ENCODE data around the gene PLXNB2. TPM values are rescaled to one million over a fixed set of nuclear protein-coding genes. Genes with fewer than 3 reads are reported as not detected.

PLXNB2 gene
- total and polyA plus RNA-seq, 2 experiments from 2014 or later: 83.2 to 195 TPM

GRCh38 chr22:50227579-50228215, 79.7 kb downstream of the PLXNB2 start:
- Histone ChIP-seq H3K36me3 (peaks cover 6% of the 10 kb centered on the region), H3K27ac (no peak overlapping the region), H3K27me3 (no peaks in the 10 kb centered on the region), H3K9me3 (ENCODE audit: low read depth) (no peaks in the 10 kb centered on the region), H3K4me3 (no peak overlapping the region), H3K4me1 (ENCODE audit: low read depth) (no peaks in the 10 kb centered on the region)
- DNase-seq (ENCODE audit: low read depth in 1 of 2, low spot score in 1 of 2): no peak
- TF ChIP-seq, protein P1, sequence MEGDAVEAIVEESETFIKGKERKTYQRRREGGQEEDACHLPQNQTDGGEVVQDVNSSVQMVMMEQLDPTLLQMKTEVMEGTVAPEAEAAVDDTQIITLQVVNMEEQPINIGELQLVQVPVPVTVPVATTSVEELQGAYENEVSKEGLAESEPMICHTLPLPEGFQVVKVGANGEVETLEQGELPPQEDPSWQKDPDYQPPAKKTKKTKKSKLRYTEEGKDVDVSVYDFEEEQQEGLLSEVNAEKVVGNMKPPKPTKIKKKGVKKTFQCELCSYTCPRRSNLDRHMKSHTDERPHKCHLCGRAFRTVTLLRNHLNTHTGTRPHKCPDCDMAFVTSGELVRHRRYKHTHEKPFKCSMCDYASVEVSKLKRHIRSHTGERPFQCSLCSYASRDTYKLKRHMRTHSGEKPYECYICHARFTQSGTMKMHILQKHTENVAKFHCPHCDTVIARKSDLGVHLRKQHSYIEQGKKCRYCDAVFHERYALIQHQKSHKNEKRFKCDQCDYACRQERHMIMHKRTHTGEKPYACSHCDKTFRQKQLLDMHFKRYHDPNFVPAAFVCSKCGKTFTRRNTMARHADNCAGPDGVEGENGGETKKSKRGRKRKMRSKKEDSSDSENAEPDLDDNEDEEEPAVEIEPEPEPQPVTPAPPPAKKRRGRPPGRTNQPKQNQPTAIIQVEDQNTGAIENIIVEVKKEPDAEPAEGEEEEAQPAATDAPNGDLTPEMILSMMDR (IDR thresholded peaks at IDR 0.05; ENCODE audit: low read depth, low read length): no peak

DNA sequence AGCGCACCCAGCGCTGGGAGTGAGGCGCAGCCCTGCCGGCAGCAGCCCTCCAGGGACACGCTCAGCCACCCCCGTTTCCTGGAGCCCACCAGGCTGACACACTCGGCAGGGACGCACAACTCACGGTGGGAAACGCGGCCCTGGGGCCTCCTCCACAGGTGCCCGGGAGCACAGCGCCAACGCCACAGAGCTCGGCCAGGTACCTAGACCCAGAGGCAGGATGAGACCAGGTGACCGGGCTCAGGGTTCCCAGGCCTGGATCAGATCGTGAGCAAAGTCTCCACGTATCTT, 80.6 kb downstream of the PLXNB2 start:
- TF ChIP-seq, protein P1 (IDR thresholded peaks at IDR 0.05; ENCODE audit: low read depth, low read length): no peak
- H3K4me1 ChIP-seq (ENCODE audit: low read depth): no peaks in the 10 kb centered on the region
- DNase-seq (ENCODE audit: low read depth in 1 of 2, low spot score in 1 of 2): no peak
- no peak overlapping the region for H3K4me3 ChIP-seq
- H3K27ac ChIP-seq: no peak overlapping the region
- no peaks in the 10 kb centered on the region for H3K27me3 ChIP-seq
- H3K9me3 ChIP-seq (ENCODE audit: low read depth): no peaks in the 10 kb centered on the region
- H3K36me3 ChIP-seq: peaks cover 6% of the 10 kb centered on the region

GRCh38 chr22:50226063-50226874, 81.2 kb downstream of the PLXNB2 start:
- no peak for DNase-seq (ENCODE audit: low read depth in 1 of 2, low spot score in 1 of 2)
- Histone ChIP-seq H3K36me3 (peaks cover 11% of the 10 kb centered on the region), H3K27me3 (no peaks in the 10 kb centered on the region), H3K27ac (no peak overlapping the region), H3K9me3 (ENCODE audit: low read depth) (no peaks in the 10 kb centered on the region), H3K4me1 (ENCODE audit: low read depth) (no peaks in the 10 kb centered on the region), H3K4me3 (no peak overlapping the region)
- TF ChIP-seq, protein P1 (IDR thresholded peaks at IDR 0.05; ENCODE audit: low read depth, low read length): no peak

DNA sequence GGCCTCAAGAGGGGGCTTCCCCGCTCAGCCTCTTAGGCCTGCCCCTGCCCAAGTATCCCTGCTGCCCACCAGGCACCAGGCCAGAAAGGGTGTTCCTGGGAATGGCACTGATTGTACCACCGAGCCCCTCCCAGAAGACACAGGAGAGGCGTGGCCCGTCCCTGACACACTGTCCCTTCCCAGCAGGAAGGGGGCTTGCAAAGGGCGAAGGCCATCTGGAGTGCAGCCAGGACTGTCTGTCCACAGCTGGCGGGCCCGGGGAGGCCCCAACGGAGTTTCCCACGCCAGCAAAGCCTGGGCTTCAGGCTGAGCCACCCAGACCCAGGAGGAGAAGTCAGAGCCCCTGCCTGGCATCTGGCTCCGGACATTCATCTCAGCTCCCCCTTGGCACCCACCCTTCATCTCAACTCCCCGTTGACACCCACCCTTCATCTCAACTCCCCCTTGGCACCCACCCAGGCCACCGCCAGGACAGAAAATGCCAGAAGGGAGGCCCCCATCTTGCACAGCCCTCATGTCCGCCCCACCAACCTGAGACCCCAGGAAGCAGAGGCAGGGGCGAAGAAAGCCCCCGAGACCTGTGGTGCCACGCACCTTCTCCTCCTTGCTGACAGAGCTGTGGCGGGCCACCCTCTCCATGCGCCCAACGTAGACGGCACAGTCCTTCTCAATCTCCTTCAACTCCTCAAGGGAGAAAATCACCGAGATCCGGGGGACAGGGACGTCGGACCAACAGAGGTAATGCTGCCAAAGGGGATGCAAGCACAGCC, 82.1 kb downstream of the PLXNB2 start:
- DNase-seq (ENCODE audit: low read depth in 1 of 2, low spot score in 1 of 2): no peak
- Histone ChIP-seq H3K27ac (no peak overlapping the region), H3K9me3 (ENCODE audit: low read depth) (no peaks in the 10 kb centered on the region), H3K4me1 (ENCODE audit: low read depth) (no peaks in the 10 kb centered on the region), H3K4me3 (no peak overlapping the region), H3K27me3 (no peaks in the 10 kb centered on the region), H3K36me3 (peaks cover 13% of the 10 kb centered on the region)
- TF ChIP-seq, protein P1 (IDR thresholded peaks at IDR 0.05; ENCODE audit: low read depth, low read length): no peak

Other genes with a start within 250 kb of the PLXNB2 start
- gene TTLL8, start 249.3 kb downstream of the PLXNB2 start, total RNA-seq: not detected in 2 replicates
- gene TTLL8, start 249.3 kb downstream of the PLXNB2 start, polyA plus RNA-seq: not detected in 2 replicates
- 0.11 and 0.27 TPM in 2 replicates for gene MLC1, start 222.2 kb downstream of the PLXNB2 start, total RNA-seq
- 0.32 TPM in 1 of 2 replicates, not detected in the other for gene MLC1, start 222.2 kb downstream of the PLXNB2 start, polyA plus RNA-seq
- gene MOV10L1, start 217.6 kb downstream of the PLXNB2 start, total RNA-seq: 0.18 TPM in 1 of 2 replicates, not detected in the other
- gene MOV10L1, start 217.6 kb downstream of the PLXNB2 start, polyA plus RNA-seq: 1.1 TPM in 1 of 2 replicates, not detected in the other
- gene PANX2, start 136.9 kb downstream of the PLXNB2 start, total RNA-seq: 22.1 and 30.9 TPM in 2 replicates
- gene PANX2, start 136.9 kb downstream of the PLXNB2 start, polyA plus RNA-seq: 6.9 and 9.5 TPM in 2 replicates
- 38.3 and 50.7 TPM in 2 replicates for gene TRABD, start 121.7 kb downstream of the PLXNB2 start, total RNA-seq
- 59.6 and 72.3 TPM in 2 replicates for gene TRABD, start 121.7 kb downstream of the PLXNB2 start, polyA plus RNA-seq
- gene SELENOO, start 106.6 kb downstream of the PLXNB2 start, total RNA-seq: 39.4 and 54.5 TPM in 2 replicates
- gene SELENOO, start 106.6 kb downstream of the PLXNB2 start, polyA plus RNA-seq: 29.8 and 30.2 TPM in 2 replicates
- gene TUBGCP6, start 62.6 kb downstream of the PLXNB2 start, total RNA-seq: 32.9 and 46.1 TPM in 2 replicates
- gene TUBGCP6, start 62.6 kb downstream of the PLXNB2 start, polyA plus RNA-seq: 32.6 and 48.3 TPM in 2 replicates
- gene HDAC10, start 56.4 kb downstream of the PLXNB2 start, total RNA-seq: 28.4 and 57.3 TPM in 2 replicates
- 19.8 and 20.8 TPM in 2 replicates for gene HDAC10, start 56.4 kb downstream of the PLXNB2 start, polyA plus RNA-seq
- gene MAPK12, start 46.0 kb downstream of the PLXNB2 start, total RNA-seq: 45.5 and 52.1 TPM in 2 replicates
- gene MAPK12, start 46.0 kb downstream of the PLXNB2 start, polyA plus RNA-seq: 61.5 and 67.1 TPM in 2 replicates
- gene MAPK11, start 37.3 kb downstream of the PLXNB2 start, total RNA-seq: 0.49 and 0.63 TPM in 2 replicates
- 0.12 TPM in 1 of 2 replicates, not detected in the other for gene MAPK11, start 37.3 kb downstream of the PLXNB2 start, polyA plus RNA-seq
- gene DENND6B, start 19.4 kb upstream of the PLXNB2 start, total RNA-seq: 7.0 and 7.9 TPM in 2 replicates
- 10.6 and 13.3 TPM in 2 replicates for gene DENND6B, start 19.4 kb upstream of the PLXNB2 start, polyA plus RNA-seq
- gene PPP6R2, start 35.7 kb upstream of the PLXNB2 start, total RNA-seq: 78.6 and 88.4 TPM in 2 replicates
- 39.8 and 41.4 TPM in 2 replicates for gene PPP6R2, start 35.7 kb upstream of the PLXNB2 start, polyA plus RNA-seq
- gene SBF1, start 167.4 kb upstream of the PLXNB2 start, total RNA-seq: 75.9 and 111 TPM in 2 replicates
- gene SBF1, start 167.4 kb upstream of the PLXNB2 start, polyA plus RNA-seq: 39.1 and 47.4 TPM in 2 replicates
- 0.39 and 1.6 TPM in 2 replicates for gene ADM2, start 173.9 kb upstream of the PLXNB2 start, total RNA-seq
- gene ADM2, start 173.9 kb upstream of the PLXNB2 start, polyA plus RNA-seq: 0.10 TPM in 1 of 2 replicates, not detected in the other
- gene MIOX, start 179.2 kb upstream of the PLXNB2 start, total RNA-seq: not detected in 2 replicates
- gene MIOX, start 179.2 kb upstream of the PLXNB2 start, polyA plus RNA-seq: not detected in 2 replicates
- 79.9 and 91.7 TPM in 2 replicates for gene LMF2, start 200.1 kb upstream of the PLXNB2 start, total RNA-seq
- 72.9 and 82.9 TPM in 2 replicates for gene LMF2, start 200.1 kb upstream of the PLXNB2 start, polyA plus RNA-seq
- gene NCAPH2, start 200.6 kb upstream of the PLXNB2 start, total RNA-seq: 50.3 and 55.0 TPM in 2 replicates
- gene NCAPH2, start 200.6 kb upstream of the PLXNB2 start, polyA plus RNA-seq: 47.0 and 59.4 TPM in 2 replicates
- gene SCO2, start 218.0 kb upstream of the PLXNB2 start, total RNA-seq: 4.1 TPM in 1 of 2 replicates, not detected in the other
- gene SCO2, start 218.0 kb upstream of the PLXNB2 start, polyA plus RNA-seq: 0.84 and 10.5 TPM in 2 replicates
- gene TYMP, start 222.4 kb upstream of the PLXNB2 start, total RNA-seq: 2.6 and 7.8 TPM in 2 replicates
- 10.0 and 17.7 TPM in 2 replicates for gene TYMP, start 222.4 kb upstream of the PLXNB2 start, polyA plus RNA-seq
- gene KLHDC7B, start 238.3 kb upstream of the PLXNB2 start, total RNA-seq: 0.07 and 0.18 TPM in 2 replicates
- gene KLHDC7B, start 238.3 kb upstream of the PLXNB2 start, polyA plus RNA-seq: 0.45 TPM in 1 of 2 replicates, not detected in the other

Measured in cardiac muscle cell (in vitro differentiated cells and primary cell).